Pons (tissue), 1 donor: ENCODE data around the gene TRPM1.

Experiments used
- DNase-seq: peaks from one replicate; pipeline ENCODE4 v3.0.0-alpha.2; 2016; ENCODE audit warnings: low spot score

Gene TRPM1

DNA sequence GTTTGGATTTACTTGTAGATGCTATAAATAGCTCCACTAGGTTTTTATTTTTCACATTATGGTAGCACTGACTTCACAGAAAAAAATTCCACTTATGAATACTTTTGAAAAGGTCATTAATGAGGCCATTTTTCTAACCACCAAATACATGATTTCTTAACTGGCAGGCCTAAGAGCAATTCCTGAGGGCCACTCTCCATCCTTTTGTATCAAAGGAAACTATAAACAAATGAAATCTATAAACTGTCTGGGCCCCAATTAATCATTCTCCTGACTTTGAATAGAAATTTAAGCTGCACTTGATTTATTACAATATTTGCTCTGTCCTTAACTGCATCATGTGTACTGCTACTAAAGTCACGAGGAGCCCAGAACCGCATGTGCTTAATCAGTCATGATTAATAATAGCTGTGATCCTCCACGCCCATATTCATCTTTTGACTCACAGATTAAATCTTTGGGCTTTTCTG is 85.0 kb downstream of the TRPM1 start:
- DNase-seq: no peak

DNA sequence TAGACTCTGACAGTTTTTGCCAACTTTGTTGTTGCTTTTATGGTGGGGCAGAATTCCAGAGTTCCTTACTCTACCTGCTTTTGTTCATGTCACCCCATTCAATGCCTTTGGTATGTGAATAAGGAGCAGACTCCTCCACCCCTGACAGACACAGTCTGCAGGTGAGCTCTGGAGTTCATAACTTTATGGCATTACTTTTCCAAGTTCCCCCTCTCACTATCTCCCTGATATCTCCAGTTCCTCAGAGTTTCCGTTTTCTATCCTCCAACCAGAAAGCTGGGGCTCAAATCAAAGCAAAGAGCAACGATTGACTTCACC is 87.0 kb downstream of the TRPM1 start:
- no peak for DNase-seq

- no peak for DNase-seq
These were observed 87.5 kb downstream of the TRPM1 start for GRCh38 chr15:31013863-31014607.

- no peak for DNase-seq
These were observed 89.1 kb downstream of the TRPM1 start for GRCh38 chr15:31012455-31012854.

- DNase-seq: no peak
These were observed 91.5 kb downstream of the TRPM1 start for GRCh38 chr15:31010036-31010435.

GRCh38 chr15:31005660-31006059 is 95.9 kb downstream of the TRPM1 start:
- DNase-seq: no peak

- DNase-seq: peak; percentile 67
These were observed 97.2 kb downstream of the TRPM1 start for GRCh38 chr15:31004220-31004733.

DNA sequence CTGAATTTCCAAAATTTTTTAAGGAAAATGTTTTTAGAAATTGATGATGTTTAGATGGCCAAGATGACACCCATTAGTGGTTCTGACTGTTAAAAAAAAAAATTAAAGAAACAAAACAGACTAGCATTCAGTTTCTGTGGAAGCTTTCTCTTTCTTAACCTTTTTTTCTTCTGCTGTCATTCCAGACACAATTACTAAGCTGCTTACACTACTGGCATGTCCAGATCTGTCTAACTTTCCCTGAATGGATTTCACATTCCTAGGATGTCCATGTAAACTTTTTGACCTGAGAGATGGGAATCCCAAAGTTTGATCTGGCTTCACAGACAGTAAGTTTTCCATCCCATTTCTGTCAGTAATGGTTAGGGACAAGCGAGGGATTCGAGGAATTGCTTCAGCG is 99.8 kb downstream of the TRPM1 start:
- DNase-seq: no peak

DNA sequence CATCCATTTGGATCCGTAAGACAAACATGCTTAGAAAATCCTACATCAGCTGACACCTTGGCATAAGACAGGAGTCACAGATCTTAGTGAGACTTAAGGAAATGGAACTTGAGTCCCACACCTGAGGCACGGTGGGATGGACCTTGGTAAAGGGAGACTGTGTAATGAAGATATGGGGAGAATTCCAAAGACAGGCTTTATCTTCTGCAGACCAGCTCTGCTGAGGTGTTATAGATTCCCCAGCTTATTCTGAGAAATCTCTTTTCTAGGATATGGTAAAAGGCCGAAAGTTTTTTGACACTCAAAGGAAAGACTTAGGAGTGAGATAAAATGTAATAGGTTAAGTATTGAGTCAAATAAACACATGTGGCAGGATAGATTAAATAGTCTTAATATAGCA is 101.8 kb downstream of the TRPM1 start:
- no peak for DNase-seq

DNA sequence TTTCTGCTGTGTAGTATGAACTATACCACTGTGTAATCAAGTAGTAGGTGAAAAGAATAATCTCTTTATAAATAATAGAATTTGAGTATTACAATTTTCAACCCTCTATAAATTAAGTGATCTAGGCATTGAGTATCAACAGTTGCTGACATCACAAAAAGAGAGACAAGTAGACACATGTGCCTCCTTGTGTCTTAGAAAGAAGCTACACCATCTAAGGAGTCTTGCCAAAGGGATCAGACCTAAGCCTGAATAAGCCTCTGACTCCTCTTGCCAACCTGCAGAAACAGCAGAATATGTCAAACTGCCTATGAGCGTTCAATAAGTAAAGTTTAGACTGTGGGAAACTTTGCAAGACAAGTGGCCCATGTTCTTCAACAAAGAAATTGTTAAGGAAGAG is 104.3 kb downstream of the TRPM1 start:
- no peak for DNase-seq

DNA sequence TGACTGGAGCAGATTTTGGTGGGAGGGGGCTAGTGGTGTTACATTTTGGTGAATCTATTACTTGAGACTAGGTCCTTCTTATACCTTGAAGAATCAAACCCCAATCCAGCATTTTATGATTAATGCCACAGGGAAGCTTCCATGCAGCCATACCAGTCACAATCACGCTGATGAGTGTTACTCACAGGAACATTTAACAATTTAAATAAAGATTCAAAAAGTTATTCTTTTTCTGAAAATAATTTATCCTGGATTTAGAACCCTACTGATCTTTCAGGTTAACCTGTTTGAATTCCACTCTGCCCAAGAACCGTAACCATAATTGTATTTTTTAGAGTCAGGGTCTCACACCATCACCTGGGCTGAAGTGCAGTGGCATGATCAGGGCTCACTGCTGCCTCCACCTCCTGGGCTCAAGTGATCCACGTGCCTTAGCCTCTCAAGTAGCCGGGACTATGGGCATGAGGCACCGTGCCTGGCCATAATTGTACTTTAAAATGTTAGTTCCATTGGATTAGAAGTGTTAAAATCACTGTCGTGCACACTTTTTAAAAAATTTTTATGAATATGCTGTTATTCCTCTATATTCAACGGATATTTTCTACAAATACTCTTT is 109.2 kb downstream of the TRPM1 start:
- DNase-seq: peak; percentile 16

DNA sequence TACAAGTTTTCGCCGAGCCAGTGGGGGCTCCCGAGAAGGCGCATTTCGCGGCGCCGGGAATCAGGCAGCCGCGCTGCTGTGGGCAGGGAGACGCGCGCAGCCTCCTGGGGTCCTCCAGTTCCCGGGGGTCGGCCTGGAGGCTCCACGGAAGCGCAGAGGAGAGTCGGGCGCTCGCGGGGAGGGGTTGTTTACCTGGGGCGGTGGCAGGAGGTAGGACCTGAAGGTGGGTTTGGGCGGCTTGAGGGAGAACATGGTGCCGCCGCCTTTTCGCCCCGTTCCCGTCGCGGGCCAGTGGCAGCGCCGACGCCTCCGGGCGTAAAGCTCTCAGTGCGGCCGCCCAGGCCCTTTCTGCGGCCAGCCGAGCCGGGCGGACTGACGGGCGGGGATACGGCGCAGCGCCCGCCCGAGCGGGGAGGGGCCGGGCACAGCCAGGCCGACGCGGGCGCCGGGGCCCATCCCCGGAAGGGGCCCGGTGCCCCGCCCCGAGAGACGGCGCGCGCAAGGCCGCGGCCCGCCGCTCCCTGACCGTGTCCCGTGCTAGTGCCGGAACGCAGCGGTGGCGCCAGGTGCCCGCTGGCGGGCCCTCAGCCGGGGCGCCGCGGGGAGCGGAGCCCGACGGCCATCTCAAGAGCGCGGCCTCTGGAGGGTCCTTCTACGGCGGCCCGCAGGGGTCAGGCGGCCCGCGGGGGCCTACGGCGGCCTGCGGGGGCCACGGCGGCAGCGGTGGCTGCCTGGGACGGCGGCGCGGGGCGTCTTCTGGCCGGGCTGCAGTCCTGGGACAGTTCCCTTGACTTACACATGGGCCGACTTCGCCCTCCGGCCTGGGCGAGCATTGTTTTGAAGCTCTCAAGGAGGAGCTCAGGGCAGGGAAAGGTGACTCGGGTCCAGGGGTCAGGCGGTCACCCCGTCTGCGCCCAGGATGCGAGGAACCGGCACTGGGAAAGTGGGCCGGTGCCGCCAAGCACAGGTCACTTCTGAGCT is 110.0 kb downstream of the TRPM1 start, which contains the start of gene MTMR10:
MTMR10 (minus strand) TSS at position 374 of the 981 bp plus-strand sequence; CDS start at position 252, 122 bp downstream.
- peak; percentile 59 for DNase-seq

- peak; percentile 74 for DNase-seq
These were observed 110.9 kb downstream of the TRPM1 start for GRCh38 chr15:30990446-30991254.

- peak; percentile 70 for DNase-seq
These were observed 111.5 kb downstream of the TRPM1 start for GRCh38 chr15:30990036-30990435.

GRCh38 chr15:30985081-30985531 is 116.4 kb downstream of the TRPM1 start:
- peak; percentile 82 for DNase-seq

- peak; percentile 97 for DNase-seq
These were observed 117.0 kb downstream of the TRPM1 start for GRCh38 chr15:30984542-30984941.

- no peak for DNase-seq
These were observed 117.4 kb downstream of the TRPM1 start for GRCh38 chr15:30984118-30984517.

- peak; percentile 40 for DNase-seq
These were observed 122.1 kb downstream of the TRPM1 start for GRCh38 chr15:30979457-30979856.

DNA sequence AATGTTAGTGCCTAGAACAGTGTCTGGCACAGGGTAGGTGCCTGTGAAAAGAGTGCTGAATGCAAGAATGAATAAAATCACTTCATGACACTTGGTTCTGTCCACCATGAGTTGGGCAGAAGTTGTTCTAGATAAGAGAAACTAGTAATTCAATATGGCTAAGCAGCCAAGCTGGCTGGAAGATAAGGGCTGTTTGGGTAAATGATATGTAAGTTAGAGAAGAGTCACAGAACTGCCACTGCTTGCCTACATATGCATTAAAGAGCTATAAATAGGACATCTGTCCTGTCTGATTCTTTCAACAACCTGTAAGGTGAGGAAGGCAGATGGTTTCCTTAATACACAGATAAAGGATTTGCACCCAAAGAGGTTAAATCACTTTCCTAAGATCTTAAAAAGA is 123.2 kb downstream of the TRPM1 start:
- DNase-seq: peak; percentile 5

DNA sequence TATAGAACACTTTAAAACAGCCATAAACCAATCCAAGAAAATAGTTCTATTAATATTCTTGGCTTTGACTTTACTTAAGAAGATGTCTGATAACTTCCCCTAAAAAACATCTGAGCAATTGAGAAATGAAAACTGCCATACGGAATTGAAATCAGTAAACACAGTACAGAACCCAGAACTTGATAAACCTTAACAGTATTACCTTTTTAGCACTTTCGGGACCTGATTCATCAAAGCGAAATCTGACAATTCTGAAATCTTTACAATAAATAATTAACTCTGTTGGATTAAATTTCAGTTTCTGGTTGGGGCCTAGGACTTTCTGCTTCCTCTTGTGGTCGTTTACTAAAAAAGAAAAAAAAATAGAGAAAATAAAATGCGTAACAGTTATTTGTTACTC is 127.4 kb downstream of the TRPM1 start:
- no peak for DNase-seq

- peak; percentile 92 for DNase-seq
These were observed 128.1 kb downstream of the TRPM1 start for GRCh38 chr15:30973379-30973778.
